ENCODE data around the gene AMBRA1.
A peak's percentile ranks its signal among the peaks of the same experiment; 100 is the strongest.

AMBRA1 gene

GRCh38 chr11:46353698-46354097 is 240.1 kb downstream of the AMBRA1 start:
- Mint-ChIP-seq H3K4me3 (no peak overlapping the region), H3K9me3 (no peaks in the 10 kb centered on the region), H3K4me1 (peaks cover 68% of the 10 kb centered on the region), H3K27me3 (ENCODE audit: low read depth, poor library complexity) (peaks cover 6% of the 10 kb centered on the region), H3K27ac (no peak overlapping the region), H3K36me3 (ENCODE audit: low read depth) (no peaks in the 10 kb centered on the region)
- no peak for TF ChIP-seq CTCF (IDR thresholded peaks at IDR 0.05)
- DNase-seq = no peak

- H3K4me1 Mint-ChIP-seq = peaks cover 70% of the 10 kb centered on the region
- TF ChIP-seq CTCF (IDR thresholded peaks at IDR 0.05) = peak; percentile 96
- DNase-seq = peak; percentile 82
- peak overlapping the region; percentile 67 for H3K4me3 Mint-ChIP-seq
- H3K27me3 Mint-ChIP-seq (ENCODE audit: low read depth, poor library complexity) = peaks cover 6% of the 10 kb centered on the region
- H3K9me3 Mint-ChIP-seq = no peaks in the 10 kb centered on the region
- H3K27ac Mint-ChIP-seq = peak overlapping the region; percentile 36
- no peaks in the 10 kb centered on the region for H3K36me3 Mint-ChIP-seq (ENCODE audit: low read depth)
Measured at GRCh38 chr11:46352063-46352841, 241.6 kb downstream of the AMBRA1 start.

- H3K27me3 Mint-ChIP-seq (ENCODE audit: low read depth, poor library complexity) = peaks cover 11% of the 10 kb centered on the region
- H3K4me3 Mint-ChIP-seq = no peak overlapping the region
- TF ChIP-seq CTCF (IDR thresholded peaks at IDR 0.05) = no peak
- H3K27ac Mint-ChIP-seq = no peak overlapping the region
- H3K36me3 Mint-ChIP-seq (ENCODE audit: low read depth) = no peaks in the 10 kb centered on the region
- peaks cover 68% of the 10 kb centered on the region for H3K4me1 Mint-ChIP-seq
- DNase-seq = no peak
- no peaks in the 10 kb centered on the region for H3K9me3 Mint-ChIP-seq
Measured at GRCh38 chr11:46351606-46352005, 242.2 kb downstream of the AMBRA1 start.

- H3K9me3 Mint-ChIP-seq = no peaks in the 10 kb centered on the region
- H3K4me1 Mint-ChIP-seq = peaks cover 68% of the 10 kb centered on the region
- no peak for TF ChIP-seq CTCF (IDR thresholded peaks at IDR 0.05)
- H3K27me3 Mint-ChIP-seq (ENCODE audit: low read depth, poor library complexity) = peaks cover 13% of the 10 kb centered on the region
- H3K27ac Mint-ChIP-seq = no peak overlapping the region
- no peak overlapping the region for H3K4me3 Mint-ChIP-seq
- no peaks in the 10 kb centered on the region for H3K36me3 Mint-ChIP-seq (ENCODE audit: low read depth)
- no peak for DNase-seq
Measured at GRCh38 chr11:46351148-46351547, 242.7 kb downstream of the AMBRA1 start.

DNA sequence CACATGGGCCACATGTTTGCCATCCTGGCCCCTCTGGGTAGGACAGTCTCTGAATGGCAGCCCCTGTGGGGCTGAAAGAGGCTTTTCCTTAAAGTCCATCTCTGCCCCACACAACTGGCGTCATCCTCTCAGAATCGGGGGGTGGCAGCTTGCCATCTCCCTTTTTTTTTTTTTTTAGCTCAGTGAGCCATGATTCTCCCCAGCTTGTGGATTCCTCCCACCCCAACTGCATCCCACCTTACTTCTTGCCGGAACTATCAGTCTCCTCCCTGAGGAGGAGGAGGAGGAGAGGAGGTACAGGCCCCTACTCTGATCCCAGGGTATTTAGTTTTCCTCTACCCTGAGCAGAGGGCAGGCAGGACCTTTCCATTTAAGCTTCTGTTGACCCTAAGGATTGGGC is 243.1 kb downstream of the AMBRA1 start:
- no peak overlapping the region for H3K27ac Mint-ChIP-seq
- no peak for TF ChIP-seq CTCF (IDR thresholded peaks at IDR 0.05)
- H3K4me3 Mint-ChIP-seq = no peak overlapping the region
- H3K9me3 Mint-ChIP-seq = no peaks in the 10 kb centered on the region
- no peak for DNase-seq
- peaks cover 65% of the 10 kb centered on the region for H3K4me1 Mint-ChIP-seq
- H3K27me3 Mint-ChIP-seq (ENCODE audit: low read depth, poor library complexity) = peaks cover 18% of the 10 kb centered on the region
- H3K36me3 Mint-ChIP-seq (ENCODE audit: low read depth) = no peaks in the 10 kb centered on the region

Measured in nephron progenitor cell (in vitro differentiated cells).